ENCODE data around the gene CUX1.

The CUX1 gene

GRCh38 chr7:101891936-101892640, 74.7 kb downstream of the CUX1 start:
- in situ Hi-C loops (cut with MboI; ENCODE audit: low sequenced_read_pairs), result no loop called here

- in situ Hi-C loops (cut with MboI; ENCODE audit: low sequenced_read_pairs), result no loop called here
These were observed 76.1 kb downstream of the CUX1 start for GRCh38 chr7:101893341-101894082.

GRCh38 chr7:101896316-101896715, 78.9 kb downstream of the CUX1 start:
- in situ Hi-C loops (cut with MboI; ENCODE audit: low sequenced_read_pairs), result no loop called here

GRCh38 chr7:101896941-101897340, 79.5 kb downstream of the CUX1 start:
- in situ Hi-C loops (cut with MboI; ENCODE audit: low sequenced_read_pairs), result no loop called here

- in situ Hi-C loops (cut with MboI; ENCODE audit: low sequenced_read_pairs), result no loop called here
These were observed 80.7 kb downstream of the CUX1 start for GRCh38 chr7:101898106-101898505.

- in situ Hi-C loops (cut with MboI; ENCODE audit: low sequenced_read_pairs), result no loop called here
These were observed 82.2 kb downstream of the CUX1 start for GRCh38 chr7:101899616-101900015.

- in situ Hi-C loops (cut with MboI; ENCODE audit: low sequenced_read_pairs), result no loop called here
These were observed 82.7 kb downstream of the CUX1 start for GRCh38 chr7:101900103-101900502.

GRCh38 chr7:101901661-101902491, 84.5 kb downstream of the CUX1 start:
- in situ Hi-C loops (cut with MboI; ENCODE audit: low sequenced_read_pairs), result no loop called here

- in situ Hi-C loops (cut with MboI; ENCODE audit: low sequenced_read_pairs), result no loop called here
These were observed 85.5 kb downstream of the CUX1 start for GRCh38 chr7:101902680-101903514.

GRCh38 chr7:101903515-101903868, 86.1 kb downstream of the CUX1 start:
- in situ Hi-C loops (cut with MboI; ENCODE audit: low sequenced_read_pairs), result no loop called here

- in situ Hi-C loops (cut with MboI; ENCODE audit: low sequenced_read_pairs), result no loop called here
These were observed 86.6 kb downstream of the CUX1 start for GRCh38 chr7:101904019-101904418.

GRCh38 chr7:101905203-101905865, 87.9 kb downstream of the CUX1 start:
- in situ Hi-C loops (cut with MboI; ENCODE audit: low sequenced_read_pairs), result no loop called here

- in situ Hi-C loops (cut with MboI; ENCODE audit: low sequenced_read_pairs), result no loop called here
These were observed 89.1 kb downstream of the CUX1 start for GRCh38 chr7:101906291-101907240.

GRCh38 chr7:101910991-101911799, 93.8 kb downstream of the CUX1 start:
- in situ Hi-C loops (cut with MboI; ENCODE audit: low sequenced_read_pairs), result no loop called here

GRCh38 chr7:101911800-101912715, 94.6 kb downstream of the CUX1 start:
- in situ Hi-C loops (cut with MboI; ENCODE audit: low sequenced_read_pairs), result no loop called here

- in situ Hi-C loops (cut with MboI; ENCODE audit: low sequenced_read_pairs), result no loop called here
These were observed 95.3 kb downstream of the CUX1 start for GRCh38 chr7:101912716-101913110.

GRCh38 chr7:101913247-101913721, 95.9 kb downstream of the CUX1 start:
- in situ Hi-C loops (cut with MboI; ENCODE audit: low sequenced_read_pairs), result no loop called here
